ENCODE measurements around the gene PRCC.

Gene PRCC

DNA sequence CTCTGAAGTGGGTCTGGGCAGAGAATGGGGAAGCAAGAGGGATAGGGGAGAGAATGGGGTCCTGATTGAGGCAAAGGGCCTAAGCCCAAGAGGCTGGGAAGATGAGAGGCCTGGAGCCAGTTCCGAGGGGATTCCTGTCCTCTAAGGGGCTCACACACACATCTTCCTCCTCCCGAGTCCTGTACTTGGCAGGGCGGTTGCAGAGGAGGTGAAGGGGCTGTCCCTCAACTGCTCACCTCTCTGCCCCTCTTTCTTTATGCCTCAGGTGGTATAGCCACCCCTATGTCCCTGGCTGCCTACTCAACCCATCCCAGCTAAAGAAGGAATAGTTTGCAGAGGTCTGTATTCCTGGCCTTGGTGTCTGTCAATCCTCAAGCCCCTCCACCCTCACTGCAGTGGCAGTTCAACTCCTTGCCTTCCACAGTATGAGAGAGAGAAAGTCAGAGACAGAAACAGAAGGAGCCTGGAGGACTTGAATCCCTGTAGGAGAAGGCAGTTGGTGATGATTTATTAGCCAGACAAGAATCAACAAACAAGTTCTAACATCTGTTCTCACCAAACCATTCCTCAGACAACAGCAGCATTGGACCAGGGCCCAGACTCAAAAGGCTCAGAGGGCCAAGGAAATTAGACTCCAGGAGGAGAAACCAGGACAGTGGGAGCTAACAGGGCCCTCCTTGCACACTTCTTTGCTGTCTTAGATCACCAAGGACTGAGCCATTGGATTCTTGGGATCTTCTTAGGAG, 38.6 kb downstream of the PRCC start:
- no peak overlapping the region for H3K27ac ChIP-seq
- TF ChIP-seq, protein P1, sequence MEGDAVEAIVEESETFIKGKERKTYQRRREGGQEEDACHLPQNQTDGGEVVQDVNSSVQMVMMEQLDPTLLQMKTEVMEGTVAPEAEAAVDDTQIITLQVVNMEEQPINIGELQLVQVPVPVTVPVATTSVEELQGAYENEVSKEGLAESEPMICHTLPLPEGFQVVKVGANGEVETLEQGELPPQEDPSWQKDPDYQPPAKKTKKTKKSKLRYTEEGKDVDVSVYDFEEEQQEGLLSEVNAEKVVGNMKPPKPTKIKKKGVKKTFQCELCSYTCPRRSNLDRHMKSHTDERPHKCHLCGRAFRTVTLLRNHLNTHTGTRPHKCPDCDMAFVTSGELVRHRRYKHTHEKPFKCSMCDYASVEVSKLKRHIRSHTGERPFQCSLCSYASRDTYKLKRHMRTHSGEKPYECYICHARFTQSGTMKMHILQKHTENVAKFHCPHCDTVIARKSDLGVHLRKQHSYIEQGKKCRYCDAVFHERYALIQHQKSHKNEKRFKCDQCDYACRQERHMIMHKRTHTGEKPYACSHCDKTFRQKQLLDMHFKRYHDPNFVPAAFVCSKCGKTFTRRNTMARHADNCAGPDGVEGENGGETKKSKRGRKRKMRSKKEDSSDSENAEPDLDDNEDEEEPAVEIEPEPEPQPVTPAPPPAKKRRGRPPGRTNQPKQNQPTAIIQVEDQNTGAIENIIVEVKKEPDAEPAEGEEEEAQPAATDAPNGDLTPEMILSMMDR (IDR thresholded peaks at IDR 0.05; ENCODE audit: low read depth, low read length, missing control alignments): no peak
- no peak overlapping the region for H3K4me3 ChIP-seq (ENCODE audit: low read depth, low read length)
- in situ Hi-C loops (cut with HindIII; ENCODE audit: low pct_ligation_motif_present, low sequenced_read_pairs): no loop called here
- H3K27me3 ChIP-seq (replicated peaks): no peaks in the 10 kb centered on the region
- peaks cover 7% of the 10 kb centered on the region for H3K36me3 ChIP-seq (replicated peaks)
- DNase-seq: no peak

DNA sequence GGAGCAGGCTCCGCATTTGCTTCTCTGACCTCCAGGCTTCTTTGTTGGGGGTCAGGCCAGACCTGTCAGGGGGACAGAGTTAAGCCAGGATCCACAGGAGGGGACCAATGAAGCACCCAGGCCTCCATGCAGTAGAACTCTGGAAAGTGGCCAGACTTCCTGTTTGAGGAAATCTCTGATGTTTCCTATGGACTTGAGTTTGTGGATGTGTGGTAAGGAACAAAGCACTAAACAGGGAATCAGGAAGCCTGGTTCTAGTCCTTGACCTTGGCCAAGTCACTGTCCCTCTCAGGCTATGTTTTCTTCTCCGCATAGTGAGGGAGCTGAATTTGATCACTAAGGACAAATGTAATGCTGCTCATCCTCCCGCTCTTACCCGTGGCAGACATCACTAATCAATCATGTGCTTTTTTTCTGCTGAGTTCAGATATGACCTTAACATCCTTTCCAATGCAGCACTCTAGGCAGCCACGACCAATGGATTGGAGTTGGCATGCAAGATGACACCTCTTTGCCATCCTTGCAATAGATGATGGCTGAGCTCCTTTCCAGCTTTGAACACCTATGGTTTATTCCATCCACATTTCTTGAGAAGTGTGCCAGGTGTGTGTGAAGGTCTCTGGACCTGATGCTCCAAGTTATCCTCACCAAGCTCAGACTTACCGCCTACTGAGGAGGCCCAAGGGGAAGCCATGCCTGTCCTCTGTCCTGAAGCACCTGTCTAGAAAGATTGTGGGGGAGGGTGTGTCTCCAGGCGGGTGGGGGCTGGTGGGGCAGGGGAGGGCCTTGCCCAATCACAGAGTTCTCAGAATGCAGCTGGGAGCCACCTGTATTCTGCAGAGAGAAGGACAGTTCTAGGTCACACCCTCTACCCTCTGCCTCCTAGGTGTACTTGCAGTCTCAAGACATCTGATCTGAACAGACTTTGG, 39.4 kb downstream of the PRCC start:
- Histone ChIP-seq H3K36me3 (replicated peaks) (peaks cover 2% of the 10 kb centered on the region), H3K4me3 (ENCODE audit: low read depth, low read length) (no peak overlapping the region), H3K27me3 (replicated peaks) (no peaks in the 10 kb centered on the region), H3K27ac (no peak overlapping the region)
- TF ChIP-seq, protein P1 (IDR thresholded peaks at IDR 0.05; ENCODE audit: low read depth, low read length, missing control alignments): no peak
- in situ Hi-C loops (cut with HindIII; ENCODE audit: low pct_ligation_motif_present, low sequenced_read_pairs): no loop called here
- no peak for DNase-seq

DNA sequence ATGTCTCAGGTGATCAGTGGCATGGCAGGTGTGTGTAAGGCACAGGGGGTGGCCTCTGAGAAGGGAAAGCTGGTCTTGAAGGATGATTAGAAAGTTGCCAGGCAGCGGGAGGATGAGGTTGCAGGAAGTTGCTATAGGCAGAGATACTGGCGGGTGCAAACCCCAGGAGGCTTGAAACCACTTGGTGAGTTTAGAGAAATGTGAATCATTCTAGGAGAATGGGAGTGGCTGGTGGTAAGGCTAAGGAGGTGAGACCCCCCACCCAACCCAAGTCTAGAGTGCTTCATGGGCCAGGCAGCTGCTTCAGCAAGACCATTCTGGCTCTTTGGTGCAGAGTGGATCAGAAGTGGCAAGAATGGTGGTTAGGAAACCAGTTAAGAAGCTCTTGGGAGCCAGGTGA, 40.3 kb downstream of the PRCC start:
- H3K27me3 ChIP-seq (replicated peaks): no peaks in the 10 kb centered on the region
- no peak for DNase-seq
- H3K36me3 ChIP-seq (replicated peaks): no peaks in the 10 kb centered on the region
- no peak overlapping the region for H3K4me3 ChIP-seq (ENCODE audit: low read depth, low read length)
- TF ChIP-seq, protein P1 (IDR thresholded peaks at IDR 0.05; ENCODE audit: low read depth, low read length, missing control alignments): no peak
- in situ Hi-C loops (cut with HindIII; ENCODE audit: low pct_ligation_motif_present, low sequenced_read_pairs): no loop called here
- no peak overlapping the region for H3K27ac ChIP-seq

DNA sequence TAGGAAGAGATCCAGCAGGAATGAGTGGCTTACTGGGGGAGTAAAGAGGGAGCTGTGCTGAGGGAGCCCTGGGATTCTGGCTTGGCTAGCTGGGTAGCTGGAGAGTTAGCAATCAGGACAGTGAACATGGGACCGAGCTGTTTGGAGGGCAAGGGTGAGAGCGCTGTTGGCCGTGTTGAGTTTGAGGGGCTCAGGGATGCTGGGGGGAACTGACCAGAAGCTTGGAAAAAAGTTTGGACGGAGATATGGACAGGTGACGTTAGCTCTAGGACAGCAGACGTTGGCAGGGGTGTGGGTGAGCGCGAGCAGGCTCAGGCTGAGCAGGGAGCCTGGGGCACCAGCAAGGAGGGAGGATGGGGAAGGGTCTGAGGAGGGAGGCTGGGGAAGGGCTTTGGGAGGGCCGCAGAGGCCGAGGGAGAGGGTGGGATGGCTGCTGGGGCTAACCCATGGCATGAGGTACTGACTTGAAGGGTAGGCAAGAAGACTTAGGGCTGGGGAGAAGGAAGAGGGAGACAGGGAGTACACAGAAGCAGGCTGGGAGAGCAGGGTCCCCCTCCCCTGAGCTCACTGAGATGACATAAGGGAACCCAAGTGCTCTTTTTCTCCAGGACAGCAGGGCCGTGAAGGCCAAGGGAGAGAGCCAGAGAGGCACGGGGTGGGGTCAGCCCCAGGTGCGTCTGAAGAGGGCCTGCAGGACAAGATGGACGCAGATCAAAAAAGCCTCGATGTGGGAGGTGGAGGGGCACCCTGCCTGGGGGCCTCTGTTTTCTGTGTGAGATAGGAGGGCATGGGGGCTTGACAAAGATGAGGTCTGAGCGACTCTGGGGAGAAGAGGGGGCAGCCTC, 41.1 kb downstream of the PRCC start:
- TF ChIP-seq, protein P1 (IDR thresholded peaks at IDR 0.05; ENCODE audit: low read depth, low read length, missing control alignments): no peak
- in situ Hi-C loops (cut with HindIII; ENCODE audit: low pct_ligation_motif_present, low sequenced_read_pairs): no loop called here
- no peak overlapping the region for H3K27ac ChIP-seq
- no peaks in the 10 kb centered on the region for H3K36me3 ChIP-seq (replicated peaks)
- no peak for DNase-seq
- H3K27me3 ChIP-seq (replicated peaks): no peaks in the 10 kb centered on the region
- no peak overlapping the region for H3K4me3 ChIP-seq (ENCODE audit: low read depth, low read length)

DNA sequence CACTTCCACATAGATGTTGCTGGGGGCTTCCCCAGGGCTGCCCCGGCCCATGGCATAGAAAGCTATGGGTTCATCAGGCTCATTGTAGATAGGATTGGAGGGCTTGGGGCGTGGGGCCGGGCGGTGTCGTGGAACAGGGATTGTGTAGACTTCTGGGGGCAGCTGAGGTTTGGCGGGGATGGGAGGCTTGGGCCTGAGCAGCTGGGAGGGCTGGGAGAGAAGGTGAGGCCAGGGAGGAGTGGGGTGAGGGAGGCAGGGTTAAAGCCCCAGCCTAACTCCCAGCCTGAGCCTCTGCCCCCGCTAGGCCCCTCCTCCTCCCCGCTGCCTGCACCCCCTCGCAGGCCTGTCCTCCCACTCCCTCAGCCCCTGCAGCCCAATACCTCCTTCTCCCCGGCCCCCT, 41.9 kb downstream of the PRCC start:
- in situ Hi-C loops (cut with HindIII; ENCODE audit: low pct_ligation_motif_present, low sequenced_read_pairs): no loop called here
- H3K27ac ChIP-seq: no peak overlapping the region
- no peak for DNase-seq
- no peak overlapping the region for H3K4me3 ChIP-seq (ENCODE audit: low read depth, low read length)
- no peaks in the 10 kb centered on the region for H3K36me3 ChIP-seq (replicated peaks)
- TF ChIP-seq, protein P1 (IDR thresholded peaks at IDR 0.05; ENCODE audit: low read depth, low read length, missing control alignments): no peak
- H3K27me3 ChIP-seq (replicated peaks): no peaks in the 10 kb centered on the region

Measured in brain microvascular endothelial cell (primary cell).